HFF-Myc (cell line): ENCODE measurements around the gene DENND4B.
A peak's percentile ranks its signal among the peaks of the same experiment; 100 is the strongest.

Experiments used
- DNase-seq: peaks from one replicate; pipeline ENCODE4 v3.0.0-alpha.2; 2011; ENCODE audit warnings: low read depth; ENCODE audit errors: extremely low read depth
- H3K4me3 ChIP-seq: replicated peaks from 2 replicates; pipeline ENCODE4 v1.5.1; 2011; ENCODE audit warnings: low read depth, mild to moderate bottlenecking, control low read depth, low read length
- TF ChIP-seq, protein P1 (sequence below): IDR thresholded peaks from 2 replicates; pipeline ENCODE4 v1.5.1; 2012; ENCODE audit warnings: mild to moderate bottlenecking, low read depth, low read length, control low read depth; ENCODE audit errors: missing control alignments

The DENND4B gene

DNA sequence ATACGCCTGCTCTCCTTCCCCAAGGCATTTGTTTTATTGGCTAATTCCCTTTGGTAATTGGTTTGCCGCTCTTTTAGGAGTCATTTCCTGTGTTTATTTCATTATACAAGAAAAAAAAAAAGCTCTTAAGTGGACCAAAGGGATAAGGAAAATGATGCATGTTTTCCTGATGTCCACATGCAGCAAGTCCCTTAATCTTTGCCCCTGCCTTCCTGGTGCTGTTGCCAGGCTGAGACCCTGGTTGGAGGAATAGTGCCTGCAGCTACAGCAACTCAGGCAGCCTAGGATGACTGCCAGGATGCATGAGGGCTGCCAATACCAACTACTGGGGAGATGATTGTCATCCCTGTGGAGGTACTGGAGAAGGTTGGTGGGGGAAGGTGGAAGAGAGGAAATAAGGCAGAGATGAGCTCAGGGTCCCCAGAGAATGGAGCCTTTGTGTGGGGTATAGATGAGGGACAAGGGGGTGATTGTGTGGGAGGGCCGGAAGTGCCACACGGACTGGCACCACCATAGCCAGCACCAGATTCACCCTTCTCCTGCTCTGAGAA is 17.7 kb downstream of the DENND4B start:
- H3K4me3 ChIP-seq = no peak overlapping the region
- DNase-seq = no peak
- TF ChIP-seq, protein P1, sequence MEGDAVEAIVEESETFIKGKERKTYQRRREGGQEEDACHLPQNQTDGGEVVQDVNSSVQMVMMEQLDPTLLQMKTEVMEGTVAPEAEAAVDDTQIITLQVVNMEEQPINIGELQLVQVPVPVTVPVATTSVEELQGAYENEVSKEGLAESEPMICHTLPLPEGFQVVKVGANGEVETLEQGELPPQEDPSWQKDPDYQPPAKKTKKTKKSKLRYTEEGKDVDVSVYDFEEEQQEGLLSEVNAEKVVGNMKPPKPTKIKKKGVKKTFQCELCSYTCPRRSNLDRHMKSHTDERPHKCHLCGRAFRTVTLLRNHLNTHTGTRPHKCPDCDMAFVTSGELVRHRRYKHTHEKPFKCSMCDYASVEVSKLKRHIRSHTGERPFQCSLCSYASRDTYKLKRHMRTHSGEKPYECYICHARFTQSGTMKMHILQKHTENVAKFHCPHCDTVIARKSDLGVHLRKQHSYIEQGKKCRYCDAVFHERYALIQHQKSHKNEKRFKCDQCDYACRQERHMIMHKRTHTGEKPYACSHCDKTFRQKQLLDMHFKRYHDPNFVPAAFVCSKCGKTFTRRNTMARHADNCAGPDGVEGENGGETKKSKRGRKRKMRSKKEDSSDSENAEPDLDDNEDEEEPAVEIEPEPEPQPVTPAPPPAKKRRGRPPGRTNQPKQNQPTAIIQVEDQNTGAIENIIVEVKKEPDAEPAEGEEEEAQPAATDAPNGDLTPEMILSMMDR = no peak

DNA sequence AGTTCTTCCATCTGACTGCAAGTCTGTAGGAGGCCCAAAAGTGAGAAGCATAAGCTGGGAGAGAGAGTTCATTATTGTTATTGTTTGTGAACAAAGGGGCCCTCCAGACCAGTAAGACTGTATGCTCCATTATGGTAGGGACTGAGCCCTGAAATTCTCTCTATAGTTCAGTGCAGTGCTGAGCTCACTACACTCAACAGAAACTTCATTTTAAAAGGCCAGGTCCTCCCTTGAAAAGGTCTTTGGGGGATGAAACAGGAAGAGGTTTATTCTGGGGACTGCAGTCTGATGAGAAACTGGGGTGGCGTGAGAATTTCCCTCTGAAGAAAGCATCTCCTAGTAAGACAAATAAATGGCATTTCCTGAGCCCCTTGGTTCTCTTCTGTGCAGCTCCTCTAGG is 18.3 kb downstream of the DENND4B start:
- DNase-seq = no peak
- no peak overlapping the region for H3K4me3 ChIP-seq
- TF ChIP-seq, protein P1 = no peak

DNA sequence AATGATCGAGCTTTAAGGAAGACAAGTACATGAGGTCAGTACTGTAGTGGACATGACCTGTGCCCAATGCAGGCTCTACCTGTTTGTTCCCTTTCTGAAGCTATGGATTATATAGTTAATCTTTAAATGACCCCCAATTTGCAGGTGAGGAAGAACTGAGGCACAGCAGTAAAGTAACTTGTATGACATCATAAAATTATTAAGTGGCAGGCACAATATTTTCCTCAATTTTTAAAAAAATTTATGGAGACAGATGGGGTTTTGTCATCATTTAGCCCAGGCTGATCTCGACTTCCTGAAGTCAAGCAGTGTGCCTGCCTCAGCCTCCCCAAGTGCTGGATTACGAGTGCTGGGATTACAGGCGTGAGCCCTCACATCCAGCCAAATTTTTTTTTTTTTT is 20.1 kb downstream of the DENND4B start:
- no peak overlapping the region for H3K4me3 ChIP-seq
- TF ChIP-seq, protein P1 = no peak
- no peak for DNase-seq

DNA sequence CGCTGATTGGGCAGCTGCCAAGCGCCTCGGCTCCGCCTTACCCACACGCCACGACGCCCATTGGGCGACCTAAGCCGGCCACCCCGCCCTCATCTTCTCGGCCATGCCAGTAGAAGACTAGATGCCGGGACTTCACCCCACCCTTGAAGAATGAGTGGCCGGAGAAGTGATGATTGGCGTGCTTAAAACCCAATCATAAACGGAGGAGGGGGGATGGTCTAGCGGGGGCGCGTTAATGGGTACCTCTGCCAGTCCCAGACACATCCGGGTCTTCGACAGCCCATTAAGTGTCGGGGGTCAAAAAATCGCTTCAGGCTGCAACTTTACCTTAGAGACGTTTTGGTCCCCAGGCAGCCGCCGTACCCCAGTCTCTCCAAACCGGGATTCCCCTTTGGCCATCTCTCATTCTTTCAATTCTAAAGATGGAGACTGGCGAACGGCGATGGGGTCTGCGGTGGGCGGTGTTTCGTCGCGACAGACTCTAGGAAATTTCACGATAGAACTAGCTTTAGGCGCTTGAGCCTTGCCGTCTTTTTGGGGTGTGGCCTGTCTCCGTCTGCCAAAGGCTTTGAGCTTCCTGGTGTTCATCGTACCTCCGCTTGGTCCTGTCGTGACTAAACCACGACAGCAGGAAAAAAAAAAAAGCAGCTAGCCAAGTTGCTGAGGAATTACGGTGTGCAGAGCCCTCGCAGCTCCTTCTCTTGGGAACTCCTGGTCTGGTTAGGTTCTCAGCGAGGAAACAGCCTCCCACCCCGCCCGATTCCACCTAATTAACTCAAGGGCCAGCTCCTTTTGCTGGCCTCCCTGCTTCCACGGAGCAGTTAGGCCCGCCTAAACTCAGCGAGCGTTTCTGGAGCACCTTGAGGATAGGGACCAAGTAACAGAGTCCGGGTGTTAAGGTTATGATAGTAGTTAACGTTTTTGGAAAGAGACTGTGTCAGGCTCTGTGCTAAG is 23.3 kb downstream of the DENND4B start, which contains the start of gene GATAD2B:
Gene GATAD2B (minus strand): TSS at position 1 of the 954 bp plus-strand sequence. CDS start 94,625 bp downstream, outside the sequence.
- DNase-seq = peak; percentile 100
- peak within 1 kb of the TSS; percentile 89 for H3K4me3 ChIP-seq
- TF ChIP-seq, protein P1 = no peak

DNA sequence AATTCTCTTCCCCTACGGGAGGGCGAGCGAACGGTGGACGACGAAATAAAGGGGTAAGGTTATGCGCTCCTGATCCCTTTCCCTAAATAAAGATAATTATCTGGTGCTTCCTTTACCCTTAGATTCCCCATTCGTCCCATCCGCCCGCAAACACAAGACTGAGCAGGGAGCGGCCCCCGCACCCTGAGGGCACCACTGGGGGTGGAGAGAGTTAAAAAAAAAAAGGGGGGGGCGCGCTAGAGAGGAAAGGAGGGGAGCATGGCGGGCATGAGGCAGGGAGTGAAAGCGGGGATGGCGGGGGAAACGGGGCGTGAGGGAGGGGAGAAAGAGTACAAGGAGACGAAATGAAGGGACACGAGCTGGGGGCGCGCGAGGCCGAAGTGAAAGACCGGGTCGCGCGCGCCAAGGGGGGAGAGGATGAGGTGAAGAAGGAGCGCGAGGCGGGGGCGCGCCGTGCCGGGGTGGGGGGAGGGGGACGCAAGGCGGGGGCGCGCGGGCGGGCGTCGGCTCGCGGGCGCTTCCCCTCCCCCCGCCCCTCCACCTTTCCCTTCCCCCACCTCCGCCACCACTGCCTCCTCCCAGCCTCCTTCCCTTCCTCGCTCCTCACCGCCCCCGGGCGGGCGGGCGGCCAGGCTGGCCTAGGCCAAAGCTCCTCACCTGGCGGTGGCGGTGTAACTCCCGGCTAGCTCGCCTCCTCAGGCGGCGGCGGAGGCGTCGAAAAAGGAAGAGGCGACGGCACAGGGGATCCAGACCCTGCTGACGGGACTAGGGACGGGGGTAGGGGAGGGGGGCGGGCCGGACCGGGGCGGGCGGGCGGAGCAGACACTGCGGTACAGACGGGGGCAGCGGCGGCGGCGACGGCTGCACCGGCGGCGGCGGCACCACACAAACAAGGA is 24.2 kb downstream of the DENND4B start:
- TF ChIP-seq, protein P1 = no peak
- DNase-seq = no peak
- peak overlapping the region; percentile 89 for H3K4me3 ChIP-seq

DNA sequence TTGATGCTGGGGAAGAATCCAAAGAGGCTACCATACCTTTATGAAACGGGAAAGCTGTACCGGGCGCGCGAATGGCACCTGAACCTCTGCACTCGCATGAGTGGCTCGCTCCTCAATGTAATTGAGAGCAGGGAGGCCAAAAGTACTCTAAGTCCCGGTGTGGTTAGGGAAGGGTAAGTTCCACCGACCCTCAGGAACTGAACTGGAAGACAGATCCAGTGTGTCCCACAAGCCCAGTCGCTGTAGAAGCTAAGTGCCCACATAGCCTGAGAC is 24.8 kb downstream of the DENND4B start:
- DNase-seq = no peak

More for the DNA sequence above, 24.8 kb downstream of the DENND4B start:
- peak overlapping the region; percentile 89 for H3K4me3 ChIP-seq
- TF ChIP-seq, protein P1 = no peak
